Keratinocyte (primary cell): ENCODE data around the gene RSPH1.

Source experiments
- CTCF ChIP-seq, 3 experiments: IDR thresholded peaks in 1 of 3; conservative IDR thresholded peaks in 1 of 3; optimal IDR thresholded peaks in 1 of 3; 2 replicates in 2 of 3; 3 replicates in 1 of 3; pipeline versions ENCODE3 to v1.5.1; 2011; ENCODE audit warnings: low read length in 3 of 3, mild to moderate bottlenecking in 3 of 3, moderate library complexity in 2 of 3, control low read depth in 1 of 3, inconsistent platforms in 1 of 3; ENCODE audit not compliant: insufficient read depth in 2 of 3; ENCODE audit errors: extremely low read depth in 1 of 3
- EZH2 ChIP-seq: IDR thresholded peaks from one replicate; pipeline ENCODE4 v1.6.1; 2012; ENCODE audit warnings: inconsistent platforms, mild to moderate bottlenecking, low read length, moderate library complexity

- TF ChIP-seq CTCF (optimal IDR thresholded peaks at IDR 0.05 in 1 of 3, IDR thresholded peaks at IDR 0.05 in 1 of 3, conservative IDR thresholded peaks at IDR 0.05 in 1 of 3; ENCODE audit: extremely low read depth in 1 of 3, insufficient read depth in 2 of 3, low read length in 3 of 3): no peak
- no peak for TF ChIP-seq EZH2
Observed at GRCh38 chr21:42475526-42476387, 20.3 kb downstream of the RSPH1 start.
